ENCODE measurements around the gene PRKAG3.

The PRKAG3 gene

DNA sequence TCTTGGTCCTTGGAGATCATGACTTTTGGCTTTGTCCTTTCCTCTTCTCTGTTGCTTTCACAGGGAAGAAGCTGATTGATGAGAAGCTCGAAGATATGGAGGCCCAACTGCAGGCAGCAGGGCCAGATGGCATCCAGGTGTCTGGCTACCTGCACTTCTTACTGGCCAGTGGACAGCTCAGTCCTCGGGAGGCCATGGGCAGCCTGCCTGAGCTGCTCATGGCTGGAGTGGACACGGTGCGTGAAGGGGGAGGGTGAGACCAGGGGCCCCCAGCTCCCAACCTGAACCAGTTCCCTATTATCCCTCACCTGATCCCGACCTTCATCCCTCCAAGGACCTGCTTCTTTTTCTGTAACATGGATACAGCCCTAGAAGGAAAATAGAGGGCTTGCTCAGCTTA lies 18.7 kb downstream of the PRKAG3 start:
- DNase-seq: no peak

DNA sequence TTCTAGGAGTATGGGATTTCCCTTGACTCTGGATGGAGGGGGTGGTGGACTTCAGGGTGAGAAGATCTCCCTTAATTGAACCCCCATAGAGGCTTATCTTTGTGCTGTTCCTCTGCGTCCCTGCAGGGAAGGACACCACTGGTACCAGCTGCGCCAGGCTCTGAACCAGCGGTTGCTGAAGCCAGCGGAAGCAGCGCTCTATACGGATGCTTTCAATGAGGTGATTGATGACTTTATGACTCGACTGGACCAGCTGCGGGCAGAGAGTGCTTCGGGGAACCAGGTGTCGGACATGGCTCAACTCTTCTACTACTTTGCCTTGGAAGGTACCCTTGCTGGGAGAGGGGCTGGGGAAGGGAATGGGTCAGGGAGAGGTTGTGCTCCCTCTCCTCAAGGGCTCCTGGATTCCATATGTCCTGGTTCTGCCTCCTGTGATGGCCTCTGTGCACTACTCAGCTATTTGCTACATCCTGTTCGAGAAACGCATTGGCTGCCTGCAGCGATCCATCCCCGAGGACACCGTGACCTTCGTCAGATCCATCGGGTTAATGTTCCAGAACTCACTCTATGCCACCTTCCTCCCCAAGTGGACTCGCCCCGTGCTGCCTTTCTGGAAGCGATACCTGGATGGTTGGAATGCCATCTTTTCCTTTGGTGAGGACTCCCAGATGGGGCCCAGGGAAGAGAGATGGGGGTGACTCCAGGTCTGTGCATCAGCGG lies 19.3 kb downstream of the PRKAG3 start:
- no peak for DNase-seq

DNA sequence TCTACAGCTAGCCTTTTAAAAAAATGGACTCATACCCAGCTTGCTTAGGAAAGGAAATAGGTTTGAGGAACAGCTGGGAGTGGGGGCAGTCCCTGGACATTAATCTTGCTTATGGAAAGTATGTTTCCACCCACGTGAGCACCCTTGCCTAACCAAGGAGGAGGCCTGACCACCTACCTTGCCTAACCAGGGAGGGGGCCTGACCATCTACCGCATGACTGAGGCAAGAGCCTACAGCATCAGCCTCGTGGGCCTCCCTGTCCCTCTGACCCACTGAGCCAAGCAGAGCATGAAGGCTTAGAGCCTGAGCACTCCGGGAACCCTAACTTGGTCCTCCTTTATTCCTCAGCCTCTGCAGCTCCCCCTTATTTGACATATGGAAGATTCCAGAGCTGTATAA lies 20.2 kb downstream of the PRKAG3 start:
- no peak for DNase-seq

DNA sequence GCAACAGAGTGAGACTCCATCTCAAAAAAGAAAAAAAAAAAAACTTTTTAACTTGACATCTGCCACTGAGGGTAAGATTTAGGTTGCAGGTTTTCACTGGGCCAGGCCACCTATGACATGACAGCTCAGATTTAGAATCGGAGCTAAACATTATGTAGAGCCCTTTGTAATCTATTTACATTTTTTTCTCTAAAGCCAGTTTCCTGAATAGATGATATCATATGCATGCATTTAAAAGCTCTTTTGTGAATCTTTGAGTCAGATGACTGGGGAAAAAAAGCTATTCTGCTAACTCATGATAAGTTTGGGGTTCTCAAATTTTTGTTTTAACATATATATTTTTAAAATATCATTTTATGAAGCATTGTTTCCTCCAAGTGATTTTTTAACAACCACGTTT lies 21.3 kb downstream of the PRKAG3 start:
- DNase-seq: no peak

DNA sequence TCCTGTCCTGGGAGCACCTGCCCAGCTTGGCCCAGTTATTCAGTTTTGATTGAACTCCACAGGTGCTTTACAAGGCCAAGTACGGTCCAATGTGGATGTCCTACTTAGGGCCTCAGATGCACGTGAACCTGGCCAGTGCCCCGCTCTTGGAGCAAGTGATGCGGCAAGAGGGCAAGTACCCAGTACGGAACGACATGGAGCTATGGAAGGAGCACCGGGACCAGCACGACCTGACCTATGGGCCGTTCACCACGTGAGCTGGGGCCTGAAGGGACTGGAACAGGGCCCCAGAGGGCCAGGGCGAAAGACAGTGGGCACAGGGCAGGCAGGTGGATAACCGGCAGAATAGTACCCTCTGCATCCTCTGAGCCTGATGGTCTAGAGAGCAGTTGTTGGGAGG lies 22.1 kb downstream of the PRKAG3 start:
- DNase-seq: no peak

DNA sequence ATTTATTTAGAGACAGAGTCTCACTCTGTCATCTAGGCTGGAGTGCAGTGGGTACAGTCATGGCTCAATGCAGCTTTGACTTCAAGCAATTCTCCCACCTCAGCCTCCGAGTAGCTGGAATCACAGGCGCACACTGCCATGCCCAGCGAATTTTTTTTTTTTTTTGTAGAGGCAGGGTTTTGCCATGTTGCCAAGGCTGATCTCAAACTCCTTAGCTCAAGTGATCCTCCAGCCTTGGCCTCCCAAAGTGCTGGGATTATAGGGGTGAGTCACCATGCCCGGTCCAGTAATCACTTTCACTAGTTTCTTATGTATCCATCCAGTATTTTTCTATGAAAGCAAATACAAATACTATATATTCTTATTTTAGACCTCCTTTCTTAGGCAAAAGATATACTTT lies 24.0 kb downstream of the PRKAG3 start:
- no peak for DNase-seq

DNA sequence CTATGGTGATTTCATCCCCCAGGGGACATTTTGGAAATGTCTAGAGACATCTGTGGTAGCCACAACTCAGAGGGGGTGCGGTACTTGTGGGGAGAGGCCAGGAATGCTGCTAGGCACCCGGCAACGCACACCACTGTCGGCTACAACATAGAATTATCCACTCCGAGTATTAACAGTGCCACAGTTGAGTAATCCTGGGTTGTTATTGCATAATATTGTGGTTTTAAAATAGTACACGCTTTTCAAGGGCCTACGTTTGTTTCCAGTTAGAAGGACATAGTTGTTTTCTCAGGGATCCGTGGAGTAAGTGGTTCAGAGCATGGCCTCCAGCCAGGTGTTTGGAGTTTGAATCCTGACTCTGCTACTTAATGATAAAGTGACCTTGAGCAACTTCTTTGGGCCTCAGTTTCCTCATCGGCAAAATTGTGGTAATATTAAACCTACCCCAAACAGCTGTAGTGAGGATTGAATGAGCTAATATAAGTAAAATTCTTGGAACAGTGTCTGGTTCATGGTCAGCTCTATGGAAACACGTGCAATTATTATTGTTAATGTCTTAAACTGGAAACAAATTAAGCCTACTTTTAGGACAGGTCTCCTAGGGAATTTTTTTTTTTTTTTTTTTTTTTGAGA lies 25.1 kb downstream of the PRKAG3 start:
- DNase-seq: no peak

DNA sequence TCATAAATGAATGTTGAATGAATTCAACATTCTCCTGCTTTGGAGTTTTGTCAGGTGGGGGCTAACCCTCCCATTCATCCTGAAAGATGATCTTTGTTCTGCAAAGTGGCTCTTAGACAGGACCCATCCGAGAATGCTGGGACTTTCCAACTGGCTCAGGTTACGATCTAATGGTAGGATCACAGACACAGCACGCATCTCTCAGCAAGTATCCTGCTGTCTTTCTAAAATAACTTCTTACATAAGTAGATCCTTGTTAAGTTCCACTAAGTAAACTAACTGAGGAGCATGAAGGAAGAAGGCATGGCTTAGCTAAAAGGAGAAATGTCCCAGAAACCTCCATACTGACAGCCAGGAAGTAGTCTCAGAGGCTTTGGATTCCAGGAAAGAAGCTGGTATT lies 26.0 kb downstream of the PRKAG3 start:
- DNase-seq: no peak

DNA sequence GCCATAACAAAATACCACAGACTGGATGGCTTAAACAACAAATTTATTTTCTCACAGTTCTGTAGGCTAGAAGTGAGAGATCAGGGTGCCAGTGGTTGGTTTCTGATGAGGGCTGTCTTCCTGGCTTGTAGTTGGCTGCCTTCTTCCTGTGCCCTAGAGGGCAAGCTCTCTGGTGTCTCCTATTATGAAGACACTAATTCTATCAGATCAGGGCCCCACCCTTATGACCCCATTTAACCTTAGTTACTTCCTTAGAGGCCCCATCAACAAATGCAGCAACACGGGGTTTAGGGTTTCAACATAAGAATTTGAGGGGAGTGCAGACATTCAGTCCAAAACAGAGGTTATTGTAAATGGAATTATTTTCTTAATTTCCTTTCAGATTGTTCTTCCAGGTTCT lies 26.8 kb downstream of the PRKAG3 start:
- DNase-seq: no peak

DNA sequence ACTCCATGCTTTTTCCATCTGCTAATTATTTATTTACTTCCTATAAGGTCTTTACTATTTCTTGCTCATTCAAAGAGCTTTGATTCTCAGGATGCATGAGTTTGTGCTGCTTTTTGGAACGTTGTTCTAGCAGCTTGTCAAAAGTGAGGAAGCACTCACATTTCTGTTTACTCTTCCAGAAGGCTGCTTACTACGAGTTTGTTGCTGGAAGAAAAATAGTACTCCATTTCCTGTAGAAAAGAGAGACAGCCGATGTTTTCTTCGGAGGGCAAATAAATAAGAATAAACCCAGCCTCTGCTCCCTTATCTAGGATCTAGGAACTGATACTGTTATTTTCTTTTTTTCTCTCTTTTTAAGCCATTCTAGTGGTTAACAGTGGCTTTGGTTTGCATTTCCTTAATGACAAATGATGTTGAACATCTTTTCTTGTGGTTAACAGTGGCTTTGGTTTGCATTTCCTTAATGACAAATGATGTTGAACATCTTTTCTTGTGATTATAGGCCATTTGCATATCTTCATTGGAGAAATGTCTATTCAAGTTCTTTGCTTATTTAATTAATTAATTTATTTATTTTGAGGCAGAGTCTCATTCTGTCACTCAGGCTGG lies 29.1 kb downstream of the PRKAG3 start:
- DNase-seq: no peak

DNA sequence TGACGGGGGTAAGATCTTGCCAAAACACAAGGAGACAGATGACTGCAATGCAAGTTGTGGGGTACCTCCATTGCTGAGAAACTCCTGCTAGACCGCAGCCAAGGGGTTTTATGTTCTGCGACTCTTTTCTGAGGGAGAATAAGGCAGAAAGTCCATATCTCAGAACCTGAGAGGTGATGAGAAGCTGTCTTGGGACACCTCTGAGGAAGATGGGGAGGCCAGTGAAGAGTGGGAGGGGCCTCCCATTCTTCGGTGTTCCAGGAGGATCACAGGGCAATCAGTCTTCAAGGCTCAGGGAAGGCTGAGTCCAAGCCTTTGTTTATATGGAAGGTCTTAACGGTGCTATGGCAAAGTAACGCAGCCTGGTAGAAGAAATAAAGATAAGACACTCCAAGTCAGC lies 31.6 kb downstream of the PRKAG3 start:
- DNase-seq: no peak

DNA sequence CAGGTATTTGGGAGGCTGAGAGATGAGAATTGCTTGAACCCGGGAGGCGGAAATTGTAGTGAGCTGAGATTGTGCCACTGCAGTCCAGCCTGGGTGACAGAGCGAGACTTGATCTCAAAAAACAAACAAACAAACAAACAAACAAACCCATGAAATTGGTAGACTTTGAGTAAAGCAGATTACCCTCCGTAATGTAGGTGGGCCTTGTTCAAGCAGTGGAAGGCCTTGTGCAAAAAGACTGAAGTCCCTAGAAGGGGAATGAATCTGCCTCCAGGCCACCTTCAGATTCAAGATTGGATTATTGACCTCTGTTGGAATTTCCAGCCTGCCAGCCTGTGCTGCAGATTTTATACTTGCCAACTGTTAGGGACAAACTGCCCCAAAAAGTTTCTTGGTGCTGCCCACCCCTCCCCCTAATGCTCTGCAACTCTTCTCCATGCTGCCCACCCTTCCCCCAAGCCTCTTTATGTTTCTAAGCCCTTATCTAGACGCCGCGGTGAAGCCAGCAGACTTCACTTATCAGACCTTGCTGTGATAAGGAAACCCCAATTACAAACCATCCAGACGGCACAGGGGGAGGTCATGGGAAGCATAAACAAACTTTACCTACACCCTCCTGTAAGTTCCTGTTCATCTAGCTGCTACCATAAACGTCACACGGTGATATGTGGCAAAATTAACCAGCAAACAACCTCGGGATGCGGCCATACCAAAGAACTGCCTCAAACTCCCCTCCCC lies 32.7 kb downstream of the PRKAG3 start:
- DNase-seq: no peak

DNA sequence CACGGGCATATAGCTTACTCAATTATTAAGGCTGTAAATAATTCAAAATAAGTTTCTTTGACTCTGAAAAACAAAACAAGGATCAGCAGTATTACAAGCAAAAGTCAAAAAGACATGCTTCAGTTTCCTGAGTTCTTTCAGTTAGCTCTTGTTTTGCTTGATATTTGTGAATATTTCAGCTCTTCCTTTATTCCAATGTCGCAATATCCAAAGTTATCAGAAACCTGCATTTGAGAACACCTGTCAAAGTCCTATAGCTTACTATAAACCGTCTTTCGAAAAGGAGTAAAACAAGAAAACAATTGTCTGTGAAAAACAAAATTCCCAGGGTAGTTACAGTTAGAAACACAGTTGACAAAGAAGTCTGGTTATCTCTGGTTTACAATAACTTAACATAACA lies 34.9 kb downstream of the PRKAG3 start:
- DNase-seq: no peak

DNA sequence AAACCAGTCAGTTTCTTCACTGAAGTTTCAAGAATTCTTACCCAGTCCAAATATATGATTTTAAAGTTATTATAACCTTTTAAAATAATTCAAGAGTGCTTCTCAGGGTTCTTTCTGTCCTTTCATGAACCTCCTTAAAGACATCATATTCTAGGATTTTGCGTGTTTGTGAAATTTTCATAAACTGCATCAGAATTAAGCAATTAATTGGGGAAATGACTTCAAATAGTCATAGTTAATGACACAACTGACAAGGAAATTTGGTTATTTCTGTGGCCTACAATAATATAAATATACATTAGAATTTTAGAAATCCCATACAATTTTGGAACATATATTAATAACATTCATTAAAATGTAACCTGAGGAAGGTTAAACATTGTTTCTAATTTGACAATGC lies 39.2 kb downstream of the PRKAG3 start:
- DNase-seq: no peak

DNA sequence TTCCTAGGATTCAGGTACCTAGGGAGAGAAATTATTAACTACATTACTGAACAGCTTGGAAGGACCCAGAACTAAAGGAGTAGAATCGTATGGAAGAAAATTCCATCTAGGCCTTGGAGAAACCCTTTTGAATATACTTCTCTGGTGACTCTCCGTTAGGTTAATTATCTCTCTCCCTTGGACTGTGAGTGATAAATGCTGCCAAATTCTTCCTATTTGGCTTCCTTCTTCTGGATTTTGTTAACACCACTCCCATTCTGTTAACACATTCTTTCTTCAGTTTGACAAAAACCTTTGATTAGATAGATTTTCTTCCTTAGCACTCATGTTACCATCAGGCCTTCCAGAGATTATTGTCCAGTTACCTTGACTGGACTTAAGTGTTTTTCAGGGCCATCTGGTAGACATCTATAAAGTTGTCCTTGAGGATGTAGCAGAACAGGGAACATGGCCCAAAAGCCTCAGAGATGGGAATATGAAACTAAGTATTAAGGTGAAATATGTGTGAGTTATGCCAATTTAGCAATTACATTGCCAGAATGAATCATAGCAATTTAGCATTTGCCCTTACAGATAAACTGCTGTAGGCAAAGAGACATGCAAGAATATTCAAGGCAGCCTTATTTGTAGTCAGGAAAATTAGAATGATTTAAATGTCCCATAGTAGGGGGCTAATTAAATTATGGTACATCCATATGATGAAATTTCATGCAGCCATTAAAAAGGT lies 42.9 kb downstream of the PRKAG3 start:
- no peak for DNase-seq

DNA sequence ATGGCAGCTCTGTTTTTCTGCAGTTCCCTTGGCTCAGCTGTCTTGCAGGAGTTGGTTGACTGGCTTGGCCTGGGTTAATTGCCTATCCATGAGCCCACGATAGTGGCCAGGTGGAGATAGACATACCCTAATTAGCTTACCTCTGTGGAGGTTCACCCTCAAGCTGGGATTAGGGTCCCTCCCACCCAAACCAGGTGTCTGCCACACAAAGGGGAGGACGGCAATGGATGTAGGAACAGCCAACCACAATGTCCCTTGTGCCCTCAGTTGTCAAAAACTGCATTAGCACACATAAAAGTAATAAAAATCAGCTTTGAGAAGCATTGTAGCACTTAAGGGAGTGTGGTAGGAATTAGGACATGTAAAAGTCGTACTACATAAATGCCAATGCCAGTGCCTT lies 45.5 kb downstream of the PRKAG3 start:
- no peak for DNase-seq

DNA sequence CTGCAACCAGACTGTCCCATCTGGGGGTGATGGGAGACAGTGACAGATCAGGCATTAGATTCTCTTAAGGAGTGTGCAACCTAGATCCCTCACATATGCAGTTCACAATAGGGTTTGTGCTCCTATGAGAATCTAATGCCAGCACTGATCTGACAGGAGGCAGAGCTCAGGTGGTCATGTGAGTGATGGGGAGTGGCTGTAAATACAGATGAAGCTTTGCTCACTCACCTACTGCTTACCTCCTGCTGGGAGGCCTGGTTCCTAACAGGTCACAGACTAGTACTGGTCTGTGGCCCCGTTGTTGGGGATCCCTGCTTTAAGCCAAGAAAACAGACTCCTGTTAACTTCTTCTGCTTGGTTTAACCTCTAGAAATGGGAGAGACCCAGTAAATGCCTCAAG lies 46.5 kb downstream of the PRKAG3 start:
- DNase-seq: no peak

DNA sequence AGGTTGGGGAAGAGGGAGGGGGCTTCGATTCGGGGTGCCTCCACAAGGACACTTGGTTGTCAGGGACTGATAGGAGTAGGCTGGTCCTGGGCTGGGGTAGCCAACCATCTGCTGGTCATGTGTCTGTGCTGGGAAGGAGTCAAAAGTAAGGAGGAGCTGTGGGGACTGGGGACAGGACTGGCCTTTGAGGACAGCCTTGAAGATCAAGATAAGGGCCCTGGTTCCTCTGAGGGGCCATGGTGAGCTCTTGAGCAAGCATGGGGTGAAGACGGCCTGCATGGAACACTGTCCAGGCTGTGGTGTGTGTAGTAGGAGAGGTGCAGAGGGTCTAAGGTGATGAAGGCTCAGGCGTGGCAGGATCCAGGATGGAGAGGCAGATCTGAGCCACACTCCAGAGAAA lies 47.9 kb downstream of the PRKAG3 start:
- DNase-seq: no peak

DNA sequence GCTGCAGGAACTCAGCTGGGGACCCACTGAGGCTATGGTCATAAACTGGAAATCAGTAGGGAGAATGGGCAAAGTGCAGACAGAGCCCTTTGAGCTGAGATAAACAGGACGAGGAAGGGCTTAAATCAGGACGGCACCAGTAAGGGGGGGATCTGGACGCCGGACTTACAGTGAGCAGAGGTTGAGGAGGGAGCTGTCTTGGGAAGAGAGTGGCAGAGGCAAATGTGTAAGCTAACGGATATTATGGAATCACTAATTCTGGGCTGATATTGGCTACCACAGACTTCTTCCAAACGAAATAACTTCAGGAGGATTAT lies 49.1 kb downstream of the PRKAG3 start:
- no peak for DNase-seq

DNA sequence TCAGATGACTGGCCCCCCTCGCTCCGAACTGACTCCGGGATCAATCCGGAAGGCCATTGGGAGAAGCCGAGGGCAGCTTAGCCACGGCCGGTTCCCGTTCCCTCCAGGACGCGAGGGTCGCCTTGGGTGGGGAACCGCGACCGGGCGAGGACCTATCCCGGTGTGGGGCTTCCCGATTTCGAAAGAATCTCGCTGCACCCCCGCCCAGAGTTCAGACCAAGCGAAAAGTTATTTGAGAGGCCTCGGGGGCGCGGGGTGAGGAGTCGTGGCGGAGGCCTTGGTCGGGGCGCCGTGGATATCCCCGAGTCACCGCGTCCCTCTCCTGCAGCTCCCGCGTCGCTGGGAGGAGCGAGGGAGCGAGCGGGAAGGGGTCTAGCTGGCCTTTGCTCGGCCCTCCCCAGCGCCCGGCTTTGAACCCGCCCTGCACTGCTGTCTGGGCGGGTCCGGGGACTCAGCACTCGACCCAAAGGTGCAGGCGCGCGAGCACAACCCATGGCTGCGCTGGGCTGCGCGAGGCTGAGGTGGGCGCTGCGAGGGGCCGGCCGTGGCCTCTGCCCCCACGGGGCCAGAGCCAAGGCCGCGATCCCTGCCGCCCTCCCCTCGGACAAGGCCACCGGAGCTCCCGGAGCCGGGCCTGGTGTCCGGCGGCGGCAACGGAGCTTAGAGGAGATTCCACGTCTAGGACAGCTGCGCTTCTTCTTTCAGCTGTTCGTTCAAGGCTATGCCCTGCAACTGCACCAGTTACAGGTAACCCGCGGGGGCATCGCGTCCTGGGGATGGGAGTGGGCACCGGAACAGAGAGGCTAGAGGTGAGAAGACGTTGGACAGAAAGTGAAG lies 49.7 kb downstream of the PRKAG3 start, which contains the start of gene CYP27A1:
Gene CYP27A1, plus strand, starts transcription at position 457 of the 837 bp plus-strand sequence. Its CDS starts 36 bp downstream, at position 493.
- no peak for DNase-seq

DNA sequence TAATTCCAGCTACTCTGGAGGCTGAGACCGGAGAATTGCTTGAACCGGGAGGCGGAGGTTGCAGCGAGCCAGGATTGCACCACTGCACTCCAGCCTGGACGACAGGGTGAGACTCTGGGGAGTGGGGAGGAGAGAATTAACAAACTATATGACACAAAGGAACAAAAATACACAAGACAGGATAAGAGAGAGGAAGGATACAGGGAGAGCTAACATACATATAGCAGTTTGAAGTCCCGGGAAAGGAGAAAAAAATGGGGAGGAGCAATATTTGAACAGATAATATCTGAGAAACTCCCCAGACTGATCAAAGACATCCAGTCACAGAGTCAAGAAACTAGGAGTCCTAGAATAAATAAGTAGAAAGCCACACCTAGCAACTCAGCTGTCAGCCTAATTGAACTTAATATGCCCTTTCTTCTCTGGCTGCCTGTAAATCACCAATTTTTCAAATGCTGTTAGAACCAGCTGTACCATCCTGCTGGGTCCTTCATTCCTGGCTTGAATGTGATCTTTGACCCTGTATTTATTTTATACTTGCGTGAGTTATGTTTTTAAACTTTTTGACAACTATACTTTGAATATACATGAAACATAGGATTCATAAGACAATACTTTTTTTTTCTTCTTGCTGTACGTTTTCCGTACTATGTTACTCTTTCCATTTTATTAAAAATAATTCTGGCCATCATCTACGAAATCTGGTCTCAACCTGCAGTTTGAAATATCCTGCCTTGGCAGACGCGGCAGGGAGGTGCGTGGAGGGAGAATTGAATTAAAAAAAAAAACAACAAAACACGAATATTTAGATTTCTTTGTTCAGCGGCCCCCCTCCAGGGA lies 50.5 kb downstream of the PRKAG3 start:
- DNase-seq: no peak

Data from NK-92 treated with Interleukin-12 subunit alpha and Interleukin-12 subunit beta, amount 100 ng/mL, for 24 hours (cell line).